Neutrophil (primary cell): ENCODE results near the gene MRPL54.
A peak's percentile ranks its signal among the peaks of the same experiment; 100 is the strongest.

Source experiments
- H3K27ac ChIP-seq: fragments of 200-600 bp; sonication (generic); 2 replicates; pipeline ENCODE4 v1.5.1; 2016; ENCODE audit warnings: mild to moderate bottlenecking, moderate library complexity
- H3K27me3 ChIP-seq: fragments of 200-600 bp; sonication (generic); 2 replicates; pipeline ENCODE4 v1.6.0; 2016; ENCODE audit warnings: mild to moderate bottlenecking
- H3K36me3 ChIP-seq: fragments of 200-600 bp; sonication (generic); 2 replicates; pipeline ENCODE4 v1.5.1; 2017
- H3K4me1 ChIP-seq, 2 experiments: fragments of 200-600 bp in 1 of 2; sonication (generic) in 1 of 2; 1 replicate in 1 of 2; 2 replicates in 1 of 2; pipeline versions ENCODE4 v1.5.1 to v1.6.1; 2013 to 2016; ENCODE audit warnings: low read depth in 1 of 2, low read length in 1 of 2, mild to moderate bottlenecking in 1 of 2, moderate library complexity in 1 of 2; ENCODE audit not compliant: control insufficient read depth in 1 of 2, insufficient read depth in 1 of 2
- H3K4me3 ChIP-seq, 2 experiments: fragments of 200-600 bp in 1 of 2; sonication (generic) in 1 of 2; 1 replicate in 1 of 2; 2 replicates in 1 of 2; pipeline ENCODE4 v1.5.1; 2013 to 2016; ENCODE audit warnings: low read depth in 1 of 2, low read length in 1 of 2, mild to moderate bottlenecking in 1 of 2, moderate library complexity in 1 of 2
- H3K9me3 ChIP-seq: fragments of 200-600 bp; sonication (generic); 2 replicates; pipeline ENCODE4 v1.5.1; 2016
- TF ChIP-seq, protein P1 (sequence below): fragments of 200-600 bp; sonication (generic); IDR thresholded peaks from 2 replicates; pipeline ENCODE4 v1.5.1; 2016; ENCODE audit warnings: antibody characterized with exemption

Gene MRPL54

DNA sequence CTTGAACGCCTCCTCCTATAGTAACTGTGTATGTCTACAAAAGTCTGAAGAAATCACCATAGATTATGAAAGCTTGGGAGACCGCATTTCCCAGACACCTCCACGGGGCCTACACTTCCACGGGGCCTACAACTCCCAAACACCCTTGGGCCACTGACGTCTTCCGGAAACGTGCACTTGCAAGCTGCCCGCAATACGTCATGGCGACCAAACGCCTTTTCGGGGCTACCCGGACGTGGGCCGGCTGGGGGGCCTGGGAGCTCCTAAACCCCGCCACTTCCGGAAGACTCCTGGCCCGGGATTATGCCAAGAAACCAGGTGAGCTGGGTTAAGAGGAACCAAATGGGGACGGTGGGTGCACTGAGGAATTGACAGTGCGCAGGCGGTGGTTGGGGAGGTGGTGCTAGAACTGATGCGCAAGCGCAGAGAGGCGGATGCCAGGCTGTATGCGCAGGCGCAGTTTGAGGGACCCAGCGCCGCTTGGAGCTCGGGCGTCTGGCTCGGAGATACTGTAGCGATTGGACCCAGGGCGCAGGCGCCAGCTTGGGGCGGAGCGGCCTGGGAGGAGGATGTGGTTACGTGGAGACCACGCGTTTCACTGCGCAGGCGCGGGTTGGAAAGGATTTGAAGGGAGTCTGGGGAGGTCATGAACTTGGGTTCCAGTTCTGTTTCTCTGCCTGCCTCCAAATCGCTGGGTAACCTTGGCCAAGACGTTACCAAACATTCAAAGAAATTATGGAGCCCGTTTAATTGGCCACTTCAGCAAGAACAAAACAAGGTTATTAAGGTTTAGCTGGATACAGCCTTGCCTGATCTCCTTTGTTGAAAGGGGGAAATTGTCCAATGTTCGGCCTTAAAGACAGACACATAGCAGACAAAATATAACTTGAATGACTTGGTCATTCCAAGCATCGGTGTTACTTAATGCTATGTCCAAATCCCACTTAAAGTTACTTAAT lies at the start of gene MRPL54:
Gene MRPL54, plus strand, starts transcription at position 182 of the 959 bp plus-strand sequence. Its CDS starts 19 bp downstream, at position 201.
- Histone ChIP-seq H3K9me3 (no peaks in the 10 kb centered on the region), H3K4me1 (peaks cover 27 to 36% of the 10 kb centered on the region in 2 experiments), H3K27ac (peak within 1 kb of the TSS; percentile 98), H3K4me3 (peak within 1 kb of the TSS; percentile 83 to 88), H3K36me3 (peaks cover 31% of the 10 kb centered on the region), H3K27me3 (no peaks in the 10 kb centered on the region)
- TF ChIP-seq, protein P1, sequence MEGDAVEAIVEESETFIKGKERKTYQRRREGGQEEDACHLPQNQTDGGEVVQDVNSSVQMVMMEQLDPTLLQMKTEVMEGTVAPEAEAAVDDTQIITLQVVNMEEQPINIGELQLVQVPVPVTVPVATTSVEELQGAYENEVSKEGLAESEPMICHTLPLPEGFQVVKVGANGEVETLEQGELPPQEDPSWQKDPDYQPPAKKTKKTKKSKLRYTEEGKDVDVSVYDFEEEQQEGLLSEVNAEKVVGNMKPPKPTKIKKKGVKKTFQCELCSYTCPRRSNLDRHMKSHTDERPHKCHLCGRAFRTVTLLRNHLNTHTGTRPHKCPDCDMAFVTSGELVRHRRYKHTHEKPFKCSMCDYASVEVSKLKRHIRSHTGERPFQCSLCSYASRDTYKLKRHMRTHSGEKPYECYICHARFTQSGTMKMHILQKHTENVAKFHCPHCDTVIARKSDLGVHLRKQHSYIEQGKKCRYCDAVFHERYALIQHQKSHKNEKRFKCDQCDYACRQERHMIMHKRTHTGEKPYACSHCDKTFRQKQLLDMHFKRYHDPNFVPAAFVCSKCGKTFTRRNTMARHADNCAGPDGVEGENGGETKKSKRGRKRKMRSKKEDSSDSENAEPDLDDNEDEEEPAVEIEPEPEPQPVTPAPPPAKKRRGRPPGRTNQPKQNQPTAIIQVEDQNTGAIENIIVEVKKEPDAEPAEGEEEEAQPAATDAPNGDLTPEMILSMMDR, result peak; percentile 52

DNA sequence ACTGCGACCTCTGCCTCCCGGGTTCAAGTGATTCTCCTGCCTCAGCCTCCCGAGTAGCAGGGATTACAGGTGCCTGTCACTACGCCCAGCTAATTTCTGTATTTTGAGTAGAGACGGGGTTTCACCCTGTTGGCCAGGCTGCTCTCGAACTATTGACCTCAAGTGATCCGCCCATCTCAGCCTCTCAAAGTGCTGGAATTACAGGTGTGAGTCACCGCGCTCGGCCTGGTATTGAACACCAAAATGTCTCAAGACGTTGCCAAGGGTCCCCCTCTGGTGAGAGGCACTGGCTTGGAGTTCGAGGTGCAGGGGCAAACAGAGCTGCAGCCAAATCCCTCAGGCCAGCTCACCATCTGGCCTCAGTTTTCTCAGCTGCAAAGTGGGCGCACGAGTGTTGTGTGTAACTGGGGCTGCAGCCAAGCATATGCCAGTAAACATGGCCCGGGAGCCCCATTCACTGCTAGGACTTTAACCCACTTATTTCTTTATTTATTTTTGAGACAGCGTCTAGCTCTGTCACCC lies 46.3 kb upstream of the MRPL54 start:
- Histone ChIP-seq H3K27ac (no peak overlapping the region), H3K27me3 (peaks cover 54% of the 10 kb centered on the region), H3K4me1 (no peaks in the 10 kb centered on the region), H3K9me3 (no peaks in the 10 kb centered on the region), H3K36me3 (no peaks in the 10 kb centered on the region), H3K4me3 (no peak overlapping the region)
- TF ChIP-seq, protein P1, result no peak

DNA sequence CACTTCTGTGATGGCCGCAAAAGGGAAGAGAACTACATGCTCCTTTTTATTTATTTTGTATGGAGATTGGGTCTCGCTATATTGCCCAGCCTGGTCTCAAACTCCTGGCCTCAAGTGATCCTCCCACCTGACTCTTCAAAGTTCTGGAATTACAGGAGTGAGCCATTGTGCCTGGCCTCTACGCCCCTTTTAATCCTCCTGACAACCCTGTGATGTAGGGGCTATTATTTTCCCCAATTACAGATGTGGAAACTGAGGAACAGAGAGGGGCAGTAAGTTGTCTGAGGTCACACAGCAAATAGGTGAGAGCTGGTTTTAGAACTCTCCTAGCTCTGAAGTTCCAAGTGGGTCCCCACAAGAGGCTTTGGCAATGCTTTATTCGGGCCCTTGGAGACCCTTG lies 42.6 kb upstream of the MRPL54 start:
- no peaks in the 10 kb centered on the region for H3K4me1 ChIP-seq
- TF ChIP-seq, protein P1, result no peak
- H3K27ac ChIP-seq, result no peak overlapping the region
- H3K4me3 ChIP-seq, result no peak overlapping the region
- no peaks in the 10 kb centered on the region for H3K9me3 ChIP-seq
- H3K27me3 ChIP-seq, result peaks cover 65% of the 10 kb centered on the region
- no peaks in the 10 kb centered on the region for H3K36me3 ChIP-seq

DNA sequence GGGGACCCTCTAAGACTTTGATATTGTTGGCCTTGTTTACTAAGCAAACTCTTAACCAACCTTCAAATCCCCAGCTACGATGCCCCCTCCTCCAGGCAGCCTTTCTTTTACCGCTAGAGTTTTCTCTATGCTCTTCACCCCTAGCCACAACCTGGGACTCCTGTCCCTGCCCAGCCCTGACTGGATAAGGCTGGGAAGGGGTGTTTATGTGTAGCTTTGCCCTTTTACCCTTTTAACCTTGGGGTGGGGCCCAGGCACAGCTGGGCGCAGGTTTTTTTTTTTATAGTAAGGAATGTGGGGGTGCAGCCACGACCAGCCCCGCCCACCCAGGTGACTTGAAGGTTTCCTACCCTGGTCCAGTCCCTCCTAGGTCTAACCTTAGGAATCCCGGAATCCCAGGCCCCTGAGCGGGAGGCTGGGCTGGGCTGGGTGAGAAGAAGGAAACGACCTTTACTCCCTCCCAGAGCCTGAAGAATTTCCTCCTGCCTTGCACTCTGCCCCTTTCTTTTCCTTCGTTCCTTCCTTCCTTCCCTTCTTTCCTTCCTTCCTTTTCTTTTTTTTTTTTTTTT lies 42.0 kb upstream of the MRPL54 start:
- Histone ChIP-seq H3K4me1 (no peaks in the 10 kb centered on the region), H3K9me3 (no peaks in the 10 kb centered on the region), H3K27ac (no peak overlapping the region), H3K4me3 (no peak overlapping the region), H3K36me3 (no peaks in the 10 kb centered on the region), H3K27me3 (peaks cover 70% of the 10 kb centered on the region)
- TF ChIP-seq, protein P1, result no peak

DNA sequence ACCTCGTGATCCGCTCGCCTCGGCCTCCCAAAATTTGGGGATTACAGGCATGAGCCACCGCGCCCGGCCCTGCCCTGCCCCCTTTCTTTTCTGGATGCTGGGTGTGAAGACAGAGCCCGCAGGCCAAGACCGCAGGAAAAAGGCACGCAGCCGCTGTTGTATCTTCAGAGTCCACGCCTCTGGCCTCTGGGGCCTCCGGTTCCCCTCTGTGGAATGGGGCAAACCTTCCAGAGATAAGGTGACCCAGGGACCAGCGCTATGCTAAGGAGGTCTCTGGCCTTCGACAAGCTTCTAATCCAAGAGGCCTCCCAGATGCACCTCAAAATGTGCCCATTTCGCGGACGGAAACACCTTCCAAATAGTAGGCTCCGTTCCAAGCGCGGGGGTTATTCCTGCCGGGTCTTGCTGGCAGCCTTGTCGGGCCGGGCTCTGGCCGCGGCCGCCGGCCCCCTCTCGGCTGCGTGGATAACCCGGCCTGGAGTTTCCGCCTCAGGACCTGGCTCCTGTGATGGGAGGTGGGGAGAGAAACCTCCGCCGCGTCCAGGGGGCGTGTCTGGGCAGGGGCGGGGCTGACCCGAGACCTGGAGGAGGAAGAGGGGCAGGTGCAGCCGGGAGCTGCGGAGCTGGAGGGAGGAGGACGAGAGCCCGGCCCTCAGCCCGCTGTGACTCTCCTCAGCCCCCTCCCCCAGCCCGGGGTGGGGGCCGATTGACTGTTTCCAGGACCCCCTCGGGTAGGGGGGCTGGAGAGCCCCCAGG lies 41.2 kb upstream of the MRPL54 start:
- TF ChIP-seq, protein P1, result no peak
- no peaks in the 10 kb centered on the region for H3K9me3 ChIP-seq
- H3K27ac ChIP-seq, result no peak overlapping the region
- peaks cover 79% of the 10 kb centered on the region for H3K27me3 ChIP-seq
- H3K4me1 ChIP-seq, result no peaks in the 10 kb centered on the region
- H3K36me3 ChIP-seq, result no peaks in the 10 kb centered on the region
- no peak overlapping the region for H3K4me3 ChIP-seq
